NCI-H748 (cell line): ENCODE measurements around the gene ZNF227.
"Not testable (repeated sequence)": the region's sequence is repeated elsewhere in the genome, so short reads cannot be mapped to it uniquely, and the experiment has no call there.

ENCODE experiments used
- DNase-seq: peaks from one replicate; lab custom pipeline; 2025; ENCODE audit not compliant: unreplicated experiment; lab: John Stamatoyannopoulos, UW

ZNF227 gene

GRCh38 chr19:44212250-44212865 is at the start of gene ZNF227:
Gene ZNF227 (plus strand): TSS chr19:44212532. CDS start chr19:44217793, 5,261 bp downstream.
- peak; percentile 96 for DNase-seq

GRCh38 chr19:44163789-44164188 is 48.5 kb upstream of the ZNF227 start:
- no peak for DNase-seq

- no peak for DNase-seq
Observed at GRCh38 chr19:44164327-44164672, 48.0 kb upstream of the ZNF227 start.

DNA sequence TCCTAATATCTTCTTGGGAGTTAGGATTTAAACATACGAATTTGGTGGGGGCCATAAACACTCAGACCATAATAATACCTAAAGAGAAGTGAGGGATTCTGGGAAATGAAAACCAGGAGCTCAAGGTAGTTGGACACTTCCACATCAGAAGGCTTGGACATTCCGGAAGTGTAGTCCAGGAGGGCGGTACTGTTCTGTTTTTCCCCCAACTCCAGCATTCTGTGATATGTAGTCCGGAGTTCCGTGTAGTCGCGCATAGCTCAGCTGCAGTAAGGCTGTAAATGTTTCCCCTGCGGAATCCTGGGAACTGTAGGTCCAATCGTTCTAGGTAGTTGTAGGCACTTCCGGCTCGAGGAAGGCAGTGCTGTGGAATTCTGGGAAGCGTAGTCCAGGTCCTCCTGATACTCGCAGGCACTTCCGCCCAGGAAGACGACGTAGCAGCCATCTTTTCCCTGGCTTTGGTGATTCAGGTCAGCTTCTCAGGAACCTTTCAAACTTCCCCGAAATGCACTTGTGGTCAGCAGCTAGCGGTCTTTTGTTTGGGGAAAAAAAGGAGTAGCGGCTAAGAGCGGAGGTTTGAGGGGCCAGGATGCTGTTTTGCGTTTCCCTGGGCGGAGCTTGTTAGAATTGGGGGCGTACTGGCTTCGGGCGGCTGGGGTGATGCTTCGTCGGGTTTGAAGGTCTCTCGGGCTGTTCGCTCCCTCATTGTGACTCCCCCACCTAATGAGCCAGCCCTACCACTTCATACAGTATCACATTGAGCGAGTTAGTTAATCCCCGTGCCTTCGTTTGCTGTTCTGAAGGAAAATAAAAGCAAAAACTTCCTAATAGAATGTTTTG is 47.4 kb upstream of the ZNF227 start, which contains the start of gene ZNF226:
TSS of gene ZNF226 (plus strand) at position 428 of the 840 bp plus-strand sequence. CDS start 4,981 bp downstream, outside the sequence.
- peak; percentile 100 for DNase-seq

- not testable (repeated sequence) for DNase-seq
Observed at GRCh38 chr19:44170660-44171059, 41.7 kb upstream of the ZNF227 start.

GRCh38 chr19:44176590-44176989 is 35.7 kb upstream of the ZNF227 start:
- no peak for DNase-seq

- DNase-seq = no peak
Observed at GRCh38 chr19:44180968-44181367, 31.4 kb upstream of the ZNF227 start.

DNA sequence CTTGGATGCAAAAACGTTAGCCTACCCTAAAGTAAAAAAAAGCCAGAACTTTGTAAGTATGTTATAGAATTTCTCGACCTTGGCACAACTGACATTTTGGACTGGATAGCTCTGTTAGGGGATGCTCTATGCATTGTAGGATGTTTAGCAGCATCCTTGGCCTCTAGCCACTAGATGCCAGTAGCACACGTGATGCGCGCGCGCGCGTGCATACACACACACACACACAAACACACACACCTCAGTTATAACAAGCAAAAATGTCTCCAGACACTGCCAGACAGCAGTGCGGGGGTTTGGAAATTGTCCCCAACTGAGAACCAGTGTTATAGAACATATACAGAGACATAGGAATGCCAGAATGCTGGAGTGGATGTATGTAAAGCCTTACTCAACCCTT is 30.2 kb upstream of the ZNF227 start:
- no peak for DNase-seq

GRCh38 chr19:44190020-44190419 is 22.3 kb upstream of the ZNF227 start:
- no peak for DNase-seq

DNA sequence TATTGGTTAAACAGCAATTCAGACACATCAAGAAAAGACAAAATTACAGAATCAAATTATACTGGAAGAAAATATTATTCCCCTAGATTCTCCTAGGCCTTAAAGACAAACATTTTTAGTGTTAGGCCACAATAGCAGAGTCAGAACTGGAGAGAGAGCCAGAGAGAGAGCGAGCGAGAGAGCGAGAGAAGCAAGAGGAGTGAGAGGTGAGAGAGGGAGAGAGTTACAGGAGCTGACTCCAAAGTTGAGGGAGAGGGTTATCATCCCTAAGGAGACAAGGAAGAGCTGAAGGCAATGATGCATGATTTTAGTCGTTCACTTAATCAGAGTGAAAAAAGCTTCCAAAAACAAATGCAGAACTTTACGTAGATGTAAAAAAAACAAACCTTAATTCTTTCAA is 20.2 kb upstream of the ZNF227 start:
- no peak for DNase-seq

DNA sequence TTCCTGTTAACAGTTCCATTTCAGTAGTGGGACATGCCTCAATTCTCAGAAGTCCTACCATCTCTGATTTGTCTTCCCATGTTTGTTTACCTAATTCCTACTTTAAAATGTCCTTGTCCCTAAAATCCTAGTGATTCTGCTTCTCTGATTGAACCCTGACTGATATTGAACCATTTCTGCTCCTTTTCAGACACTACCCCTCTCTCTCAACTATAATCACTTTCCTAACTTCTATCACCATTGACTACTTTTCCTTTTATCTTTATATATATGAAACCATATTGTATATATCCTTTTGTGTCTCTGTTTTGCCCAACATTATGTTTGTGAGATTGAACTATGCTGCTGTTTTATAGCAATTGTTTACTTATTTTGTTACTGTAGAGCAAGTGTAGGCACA is 15.6 kb upstream of the ZNF227 start:
- no peak for DNase-seq

DNA sequence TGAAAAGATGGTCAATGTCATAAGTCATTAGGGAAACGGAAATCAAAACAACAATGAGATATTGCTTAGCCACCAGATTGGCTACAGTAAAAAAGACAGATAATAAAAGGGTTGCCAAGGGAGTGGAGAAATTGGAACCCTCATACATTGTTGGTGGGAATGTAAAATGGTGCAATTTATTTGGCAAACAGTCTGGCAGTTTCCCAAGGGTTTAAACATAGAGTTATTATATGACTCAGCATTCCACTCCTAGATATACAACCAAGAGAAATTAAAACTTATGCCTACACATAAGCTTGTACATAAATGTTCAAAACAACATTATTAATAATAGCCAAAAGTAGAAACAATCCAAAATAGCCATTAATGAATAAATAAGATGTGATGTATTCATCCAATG is 9.9 kb upstream of the ZNF227 start:
- DNase-seq = peak; percentile 46

- DNase-seq = no peak
Observed at GRCh38 chr19:44202974-44203373, 9.4 kb upstream of the ZNF227 start.

- not testable (repeated sequence) for DNase-seq
Observed at GRCh38 chr19:44203877-44204276, 8.5 kb upstream of the ZNF227 start.

DNA sequence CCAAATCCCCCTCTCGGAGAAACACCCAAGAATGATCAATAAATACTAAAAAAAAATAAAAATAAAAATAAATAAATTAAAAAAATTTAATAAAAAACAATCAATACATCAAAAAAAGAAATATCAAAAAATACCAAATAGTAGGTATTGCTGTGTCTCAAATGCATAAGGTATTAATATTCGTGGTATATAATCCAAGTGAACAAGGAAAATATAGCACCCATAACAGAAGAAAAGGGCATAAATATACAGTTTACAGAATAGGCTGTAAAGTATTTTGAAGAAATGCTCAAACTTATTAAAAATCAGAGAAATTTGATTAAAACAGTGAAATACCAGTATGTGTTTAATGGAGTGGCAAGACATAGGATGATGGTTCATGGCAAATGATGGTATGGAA is 7.6 kb upstream of the ZNF227 start:
- no peak for DNase-seq

- peak; percentile 98 for DNase-seq
Observed at GRCh38 chr19:44207126-44207803, 5.1 kb upstream of the ZNF227 start.

- peak; percentile 59 for DNase-seq
Observed at GRCh38 chr19:44212866-44213346, 574 bp downstream of the ZNF227 start.

GRCh38 chr19:44219926-44220325 is 7.6 kb downstream of the ZNF227 start:
- DNase-seq = not testable (repeated sequence)

- not testable (repeated sequence) for DNase-seq
Observed at GRCh38 chr19:44220761-44221160, 8.4 kb downstream of the ZNF227 start.

GRCh38 chr19:44221291-44221690 is 9.0 kb downstream of the ZNF227 start:
- DNase-seq = not testable (repeated sequence)

GRCh38 chr19:44228318-44228717 is 16.0 kb downstream of the ZNF227 start:
- no peak for DNase-seq

DNA sequence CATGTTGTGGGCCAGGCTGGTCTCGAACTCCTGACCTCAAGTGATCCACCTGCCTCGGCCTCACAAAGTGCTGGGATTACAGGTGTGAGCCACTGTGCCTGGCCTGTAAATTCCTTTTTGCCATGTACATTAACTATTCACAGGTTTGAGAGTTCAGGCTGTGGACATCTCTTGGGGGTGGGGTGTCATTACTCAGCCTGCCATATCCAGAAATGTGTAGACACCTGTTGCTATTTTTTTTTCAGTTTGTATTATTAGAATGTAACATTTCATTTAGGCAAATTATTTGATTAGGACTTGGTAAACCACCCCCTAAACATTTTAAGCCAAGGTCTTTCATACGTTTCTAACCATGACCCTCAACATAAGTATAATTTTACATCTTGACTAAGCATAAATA is 20.5 kb downstream of the ZNF227 start:
- DNase-seq = no peak
